K562 (cell line): ENCODE data around the gene LBHD1. TPM values are rescaled to one million over a fixed set of nuclear protein-coding genes. Genes with fewer than 3 reads are reported as not detected.
A peak's percentile ranks its signal among the peaks of the same experiment; 100 is the strongest.

Experiments used
- ATAC-seq: fragments of 200-7000 bp; cut with Tn5 transposase; 3 replicates; pipeline ENCODE4 v1.9.1; 2020; ENCODE audit warnings: moderate library complexity
- BruUV-seq: library from RNA; stranded (reverse); fragments of 400-500 nt; replicated peaks from 2 replicates; lab custom pipeline; 2021; lab: Mats Ljungman, UMichigan
- CTCF ChIA-PET: fragments of 300-600 bp; formaldehyde crosslinking; extraction: SDS; loops from one replicate; lab custom pipeline; 2021; ENCODE audit warnings: low intra/inter-chr PET ratio; lab: Yijun Ruan, JAX
- POLR2A ChIA-PET: fragments of 300-600, 350-650 bp; sonication (Branson Sonifier 250); formaldehyde crosslinking; extraction: SDS; loops from one replicate; lab custom pipeline; 2021; ENCODE audit warnings: antibody characterized with exemption, inconsistent platforms; lab: Yijun Ruan, JAX
- DNase-seq, 4 experiments: peaks; one replicate each; pipeline versions ENCODE4 v3.0.0 to v3.0.0-alpha.2; 2011 to 2018; ENCODE audit warnings: low spot score in 3 of 4, mixed read lengths in 3 of 4; ENCODE audit errors: extremely low read depth in 1 of 4
- FAIRE-seq: peaks from 2 replicates; lab custom pipeline; 2011; peaks lifted over from hg19 to GRCh38; lab: Jason Lieb, UNC
- H2AFZ ChIP-seq: 2 replicates; pipeline ENCODE4 v1.6.0; 2011; ENCODE audit warnings: low read depth, low read length, control low read depth, inconsistent platforms
- H3K27ac ChIP-seq: fragments of 200-600 bp; 3 replicates; pipeline ENCODE4 v1.8.0; 2011; ENCODE audit warnings: low read depth, mild to moderate bottlenecking, control low read depth, inconsistent platforms, low read length, moderate library complexity, mixed read lengths; ENCODE audit errors: extremely low read depth
- H3K27me3 ChIP-seq, 2 experiments: fragments of 300-600 bp in 1 of 2; 2 replicates in 1 of 2; 3 replicates in 1 of 2; pipeline versions ENCODE4 v1.6.0 to v1.8.0; 2011; ENCODE audit warnings: inconsistent platforms in 2 of 2, low read length in 2 of 2, mild to moderate bottlenecking in 1 of 2, mixed read lengths in 1 of 2, moderate library complexity in 1 of 2; ENCODE audit not compliant: control insufficient read depth in 2 of 2, insufficient read depth in 2 of 2
- H3K36me3 ChIP-seq: fragments of 300-600 bp; 3 replicates; pipeline ENCODE4 v1.8.0; 2011; ENCODE audit warnings: mild to moderate bottlenecking, low read length, inconsistent platforms; ENCODE audit not compliant: control insufficient read depth, insufficient read depth
- H3K4me1 ChIP-seq, 2 experiments: fragments of 200-600 bp in 1 of 2; replicated peaks in 1 of 2; 2 replicates in 1 of 2; 3 replicates in 1 of 2; pipeline versions ENCODE4 v1.5.1 to v1.8.0; 2011; ENCODE audit warnings: inconsistent platforms in 2 of 2, low read length in 2 of 2, mild to moderate bottlenecking in 1 of 2, mixed read lengths in 1 of 2, moderate library complexity in 1 of 2; ENCODE audit not compliant: control insufficient read depth in 2 of 2, insufficient read depth in 2 of 2
- H3K4me2 ChIP-seq: 2 replicates; pipeline ENCODE4 v1.6.1; 2011; ENCODE audit warnings: low read length, control low read depth, inconsistent platforms, mixed read lengths; ENCODE audit not compliant: insufficient read depth
- H3K4me3 ChIP-seq: fragments of 200-600 bp; sonication (generic), shearing (Covaris generic); 2 replicates; pipeline ENCODE4 v1.5.1; 2016; ENCODE audit warnings: control low read depth, inconsistent platforms
- H3K79me2 ChIP-seq: fragments of 200-600 bp; 3 replicates; pipeline ENCODE4 v1.8.0; 2011; ENCODE audit warnings: low read length, inconsistent platforms; ENCODE audit not compliant: control insufficient read depth, insufficient read depth
- H3K9ac ChIP-seq, 2 experiments: 2 replicates each; pipeline versions ENCODE4 v1.6.0 to v1.6.1; 2011; ENCODE audit warnings: low read depth in 2 of 2, low read length in 2 of 2, control low read depth in 1 of 2, inconsistent platforms in 1 of 2, mild to moderate bottlenecking in 1 of 2, mixed read lengths in 1 of 2; ENCODE audit not compliant: insufficient read depth in 1 of 2
- H3K9me1 ChIP-seq: one replicate; pipeline ENCODE4 v1.6.0; 2011; ENCODE audit warnings: inconsistent platforms, mild to moderate bottlenecking, low read length, moderate library complexity; ENCODE audit not compliant: control insufficient read depth, insufficient read depth
- H3K9me3 ChIP-seq: replicated peaks from 2 replicates; pipeline ENCODE4 v1.5.1; 2011; ENCODE audit warnings: low read depth, low read length, inconsistent platforms; ENCODE audit not compliant: control insufficient read depth, insufficient read depth
- H4K20me1 ChIP-seq: replicated peaks from 2 replicates; pipeline ENCODE4 v1.6.1; 2011; ENCODE audit warnings: low read length, inconsistent platforms, mixed read lengths; ENCODE audit not compliant: control insufficient read depth, insufficient read depth
- CCAR2 ChIP-seq: fragments of 200-400 bp; formaldehyde crosslinking; IDR thresholded peaks from 2 replicates; pipeline ENCODE4 v1.6.1; 2017; ENCODE audit warnings: mild to moderate bottlenecking, low read depth, low read length
- ESRRA ChIP-seq: fragments of 450-650 bp; IDR thresholded peaks from 2 replicates; pipeline ENCODE4 v1.6.1; 2014; ENCODE audit warnings: low read depth, mild to moderate bottlenecking, moderate library complexity, borderline replicate concordance
- NR2C1 ChIP-seq, 2 experiments: fragments of 450-650 bp; IDR thresholded peaks; 2 replicates each; pipeline ENCODE4 v1.6.1; 2017; ENCODE audit warnings: mild to moderate bottlenecking in 2 of 2, antibody characterized with exemption in 1 of 2, inconsistent platforms in 1 of 2, missing compliant biosample characterization in 1 of 2, missing genetic modification characterization in 1 of 2
- SMARCE1 ChIP-seq: fragments of 450-650 bp; IDR thresholded peaks from 2 replicates; pipeline ENCODE4 v1.7.1; 2016; ENCODE audit warnings: mild to moderate bottlenecking
- ZNF707 ChIP-seq: fragments of 250-450 bp; sonication (Bioruptor Pico); conservative IDR thresholded peaks from 2 replicates; pipeline ENCODE4 v1.8.0; 2022; ENCODE audit warnings: inconsistent platforms, mild to moderate bottlenecking, moderate library complexity
- WGBS: fragments of 100-300 bp; shearing (Covaris generic); methylation state at CpG from one replicate; pipeline ENCODE4 v1.1.6; 2016; ENCODE audit warnings: low coverage, mixed read lengths; ENCODE audit not compliant: insufficient coverage; ENCODE audit errors: missing lambda C conversion rate; 5-methylcytosine and 5-hydroxymethylcytosine counted together
- in situ Hi-C: fragments of 300-500 bp; cut with MboI; formaldehyde crosslinking; loops from 4 replicates; pipeline ENCODE4 v1.15.0; 2018; ENCODE audit warnings: inconsistent platforms, mixed read lengths
- intact Hi-C: fragments of 100-400 bp; cut with micrococcal nuclease; formaldehyde crosslinking; loops from 2 replicates; pipeline ENCODE4 v1.14.2; 2022
- polyA plus RNA-seq, 8 experiments: library from polyadenylated mRNA; depleted of rRNA in 4 of 8; stranded (reverse) in 5 of 8; unstranded in 3 of 8; fragments of >200 nt; fragmentation: Nextera tagmentation in 2 of 8; fragmentation: Illumina TruSeq in 1 of 8; extraction: Ambion mirVana in 2 of 8; extraction: Trizol in 1 of 8; gene quantifications; 2 replicates each; pipeline versions ENCODE4 v1.2.1 to v1.2.3, GENCODE V29; 2011 to 2014; ENCODE audit warnings: inconsistent platforms in 1 of 8, missing spikeins in 1 of 8
- total RNA-seq, 7 experiments: library from RNA; depleted of rRNA in 6 of 7; stranded (reverse); fragments of >200 nt in 6 of 7; fragmentation: Illumina TruSeq in 2 of 7; extraction: Trizol in 2 of 7; gene quantifications; 2 replicates each; pipeline versions ENCODE4 v1.2.1 to v1.2.3, GENCODE V29; 2011 to 2021; ENCODE audit warnings: low replicate concordance in 1 of 7
- TF ChIP-seq, protein P1 (sequence below): sonication (generic); formaldehyde crosslinking; IDR thresholded peaks from 2 replicates; pipeline ENCODE4 v1.8.1; 2023; ENCODE audit warnings: mild to moderate bottlenecking, missing genetic modification reagents
- TF ChIP-seq, protein P2 (sequence below): sonication (generic); formaldehyde crosslinking; IDR thresholded peaks from 2 replicates; pipeline ENCODE4 v1.8.0; 2022; ENCODE audit warnings: mild to moderate bottlenecking, missing genetic modification reagents
- TF ChIP-seq, protein P3 (sequence below): fragments of 250-450 bp; sonication (Bioruptor Pico); IDR thresholded peaks from 2 replicates; pipeline ENCODE4 v1.8.0; 2022; ENCODE audit warnings: moderate library complexity, mild to moderate bottlenecking, inconsistent platforms
- TF ChIP-seq, protein P4 (sequence below): fragments of 450-650 bp; formaldehyde crosslinking; IDR thresholded peaks from 2 replicates; pipeline ENCODE4 v1.4.0; 2020; ENCODE audit warnings: mild to moderate bottlenecking, moderate library complexity
- TF ChIP-seq, protein P5 (sequence below): fragments of 450-650 bp; formaldehyde crosslinking; IDR thresholded peaks from 2 replicates; pipeline ENCODE4 v1.4.0; 2020; ENCODE audit warnings: mild to moderate bottlenecking
- TF ChIP-seq, protein P6 (sequence below): fragments of 250-450 bp; sonication (Bioruptor Pico); IDR thresholded peaks from 2 replicates; pipeline ENCODE4 v1.8.0; 2022; ENCODE audit warnings: inconsistent platforms

The LBHD1 gene
- total and polyA plus RNA-seq, 9 of the 15 experiments (the other 6 are each of a cell fraction or from before 2014, with no cell fraction given), result 2.6 to 28.0 (median 12.5) TPM

DNA sequence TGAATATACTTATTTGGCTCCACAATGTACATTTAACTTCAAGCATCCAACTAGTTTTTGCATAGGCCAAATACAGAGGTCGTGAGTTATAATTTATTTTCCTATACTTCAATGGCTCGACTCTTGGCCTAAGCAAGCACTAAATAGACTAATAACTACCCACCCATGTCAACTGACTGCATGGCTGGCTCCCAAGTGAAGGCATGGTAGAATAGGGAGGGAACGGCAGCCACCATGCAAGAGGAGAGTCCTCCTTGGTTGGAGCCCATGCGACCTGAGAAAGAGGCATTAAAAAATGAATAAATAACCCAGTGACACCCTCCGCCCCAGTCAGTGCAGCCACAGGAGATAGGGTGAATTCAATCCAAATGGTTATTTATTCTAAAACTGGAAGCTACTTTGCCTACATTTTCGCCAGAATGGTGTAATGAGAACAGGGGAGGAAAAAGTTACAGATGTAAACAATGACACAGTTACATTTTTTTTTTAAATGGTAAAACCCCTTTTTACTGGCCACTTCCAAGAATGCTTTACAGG, 40.3 kb upstream of the LBHD1 start (continued):
- TF ChIP-seq, protein P1, sequence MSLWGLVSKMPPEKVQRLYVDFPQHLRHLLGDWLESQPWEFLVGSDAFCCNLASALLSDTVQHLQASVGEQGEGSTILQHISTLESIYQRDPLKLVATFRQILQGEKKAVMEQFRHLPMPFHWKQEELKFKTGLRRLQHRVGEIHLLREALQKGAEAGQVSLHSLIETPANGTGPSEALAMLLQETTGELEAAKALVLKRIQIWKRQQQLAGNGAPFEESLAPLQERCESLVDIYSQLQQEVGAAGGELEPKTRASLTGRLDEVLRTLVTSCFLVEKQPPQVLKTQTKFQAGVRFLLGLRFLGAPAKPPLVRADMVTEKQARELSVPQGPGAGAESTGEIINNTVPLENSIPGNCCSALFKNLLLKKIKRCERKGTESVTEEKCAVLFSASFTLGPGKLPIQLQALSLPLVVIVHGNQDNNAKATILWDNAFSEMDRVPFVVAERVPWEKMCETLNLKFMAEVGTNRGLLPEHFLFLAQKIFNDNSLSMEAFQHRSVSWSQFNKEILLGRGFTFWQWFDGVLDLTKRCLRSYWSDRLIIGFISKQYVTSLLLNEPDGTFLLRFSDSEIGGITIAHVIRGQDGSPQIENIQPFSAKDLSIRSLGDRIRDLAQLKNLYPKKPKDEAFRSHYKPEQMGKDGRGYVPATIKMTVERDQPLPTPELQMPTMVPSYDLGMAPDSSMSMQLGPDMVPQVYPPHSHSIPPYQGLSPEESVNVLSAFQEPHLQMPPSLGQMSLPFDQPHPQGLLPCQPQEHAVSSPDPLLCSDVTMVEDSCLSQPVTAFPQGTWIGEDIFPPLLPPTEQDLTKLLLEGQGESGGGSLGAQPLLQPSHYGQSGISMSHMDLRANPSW (CRISPR knock-in tag), result no peak
- TF ChIP-seq ZNF707 (CRISPR knock-in tag), result no peak

DNA sequence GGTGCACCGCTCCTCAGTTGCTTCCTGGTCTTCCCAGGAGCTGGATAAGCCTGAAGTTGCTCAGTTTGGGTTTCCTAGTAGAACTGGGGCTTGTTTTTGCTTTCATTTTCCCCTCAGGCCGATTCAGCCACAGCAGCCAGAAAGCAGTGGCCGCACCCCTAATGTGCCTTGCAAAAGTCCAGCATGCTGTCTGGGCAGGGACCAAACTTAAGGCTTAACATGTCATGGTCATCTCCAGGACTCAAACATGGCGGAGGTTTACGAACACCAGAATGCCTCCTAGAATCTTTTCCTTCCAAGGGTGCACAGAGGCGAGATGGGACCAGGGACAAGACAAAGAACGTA, 37.9 kb upstream of the LBHD1 start:
- ChIA-PET CTCF (no interaction called here), POLR2A (interaction anchor here (0.6 to 1.4 kb wide), 4 partner anchors 13 to 135 kb away, joined by 3 to 4 read pairs (median 3); partner anchors contain the start of gene GANAB)
- H3K9me3 ChIP-seq, result no peaks in the 10 kb centered on the region
- H3K9ac ChIP-seq, result no peak overlapping the region
- FAIRE-seq (no peak), DNase-seq (no peak), ATAC-seq (no peak)
- no peaks in the 10 kb centered on the region for H3K27me3 ChIP-seq
- no peak overlapping the region for H3K4me3 ChIP-seq
- H2AFZ ChIP-seq, result no peak overlapping the region
- peak overlapping the region; percentile 15; the same call in 1 of the 3 replicates for H3K27ac ChIP-seq
- 96% methylated on average over 6 of the region's 7 CpGs for WGBS
- peaks cover 2% of the 10 kb centered on the region for H3K9me1 ChIP-seq
- no peak overlapping the region for H3K4me2 ChIP-seq
- intact Hi-C loops, result no loop called here
- H3K36me3 ChIP-seq, result peaks cover 80% of the 10 kb centered on the region
- BruUV-seq, result no TSS peak
- H3K4me1 ChIP-seq, result peaks cover 38 to 46% of the 10 kb centered on the region in 2 experiments
- in situ Hi-C loops, result no loop called here
- H4K20me1 ChIP-seq, result peaks cover 7% of the 10 kb centered on the region
- peaks cover 24% of the 10 kb centered on the region for H3K79me2 ChIP-seq
- TF ChIP-seq, protein P2, sequence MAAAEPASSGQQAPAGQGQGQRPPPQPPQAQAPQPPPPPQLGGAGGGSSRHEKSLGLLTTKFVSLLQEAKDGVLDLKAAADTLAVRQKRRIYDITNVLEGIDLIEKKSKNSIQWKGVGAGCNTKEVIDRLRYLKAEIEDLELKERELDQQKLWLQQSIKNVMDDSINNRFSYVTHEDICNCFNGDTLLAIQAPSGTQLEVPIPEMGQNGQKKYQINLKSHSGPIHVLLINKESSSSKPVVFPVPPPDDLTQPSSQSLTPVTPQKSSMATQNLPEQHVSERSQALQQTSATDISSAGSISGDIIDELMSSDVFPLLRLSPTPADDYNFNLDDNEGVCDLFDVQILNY (CRISPR knock-in tag), result no peak
- TF ChIP-seq, protein P3, sequence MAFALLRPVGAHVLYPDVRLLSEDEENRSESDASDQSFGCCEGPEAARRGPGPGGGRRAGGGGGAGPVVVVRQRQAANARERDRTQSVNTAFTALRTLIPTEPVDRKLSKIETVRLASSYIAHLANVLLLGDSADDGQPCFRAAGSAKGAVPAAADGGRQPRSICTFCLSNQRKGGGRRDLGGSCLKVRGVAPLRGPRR (CRISPR knock-in tag), result no peak
- TF ChIP-seq NR2C1 (IDR thresholded peaks at IDR 0.05) (no peak), NR2C1 (tag; IDR thresholded peaks at IDR 0.05) (no peak), CCAR2 (no peak), SMARCE1 (no peak), ESRRA (no peak)
- TF ChIP-seq, protein P4, sequence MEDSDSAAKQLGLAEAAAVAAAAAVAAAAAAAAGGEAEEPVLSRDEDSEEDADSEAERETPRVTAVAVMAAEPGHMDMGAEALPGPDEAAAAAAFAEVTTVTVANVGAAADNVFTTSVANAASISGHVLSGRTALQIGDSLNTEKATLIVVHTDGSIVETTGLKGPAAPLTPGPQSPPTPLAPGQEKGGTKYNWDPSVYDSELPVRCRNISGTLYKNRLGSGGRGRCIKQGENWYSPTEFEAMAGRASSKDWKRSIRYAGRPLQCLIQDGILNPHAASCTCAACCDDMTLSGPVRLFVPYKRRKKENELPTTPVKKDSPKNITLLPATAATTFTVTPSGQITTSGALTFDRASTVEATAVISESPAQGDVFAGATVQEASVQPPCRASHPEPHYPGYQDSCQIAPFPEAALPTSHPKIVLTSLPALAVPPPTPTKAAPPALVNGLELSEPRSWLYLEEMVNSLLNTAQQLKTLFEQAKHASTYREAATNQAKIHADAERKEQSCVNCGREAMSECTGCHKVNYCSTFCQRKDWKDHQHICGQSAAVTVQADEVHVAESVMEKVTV, result no peak
- TF ChIP-seq, protein P5, sequence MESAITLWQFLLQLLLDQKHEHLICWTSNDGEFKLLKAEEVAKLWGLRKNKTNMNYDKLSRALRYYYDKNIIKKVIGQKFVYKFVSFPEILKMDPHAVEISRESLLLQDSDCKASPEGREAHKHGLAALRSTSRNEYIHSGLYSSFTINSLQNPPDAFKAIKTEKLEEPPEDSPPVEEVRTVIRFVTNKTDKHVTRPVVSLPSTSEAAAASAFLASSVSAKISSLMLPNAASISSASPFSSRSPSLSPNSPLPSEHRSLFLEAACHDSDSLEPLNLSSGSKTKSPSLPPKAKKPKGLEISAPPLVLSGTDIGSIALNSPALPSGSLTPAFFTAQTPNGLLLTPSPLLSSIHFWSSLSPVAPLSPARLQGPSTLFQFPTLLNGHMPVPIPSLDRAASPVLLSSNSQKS (CRISPR knock-in tag), result no peak
- TF ChIP-seq, protein P6, sequence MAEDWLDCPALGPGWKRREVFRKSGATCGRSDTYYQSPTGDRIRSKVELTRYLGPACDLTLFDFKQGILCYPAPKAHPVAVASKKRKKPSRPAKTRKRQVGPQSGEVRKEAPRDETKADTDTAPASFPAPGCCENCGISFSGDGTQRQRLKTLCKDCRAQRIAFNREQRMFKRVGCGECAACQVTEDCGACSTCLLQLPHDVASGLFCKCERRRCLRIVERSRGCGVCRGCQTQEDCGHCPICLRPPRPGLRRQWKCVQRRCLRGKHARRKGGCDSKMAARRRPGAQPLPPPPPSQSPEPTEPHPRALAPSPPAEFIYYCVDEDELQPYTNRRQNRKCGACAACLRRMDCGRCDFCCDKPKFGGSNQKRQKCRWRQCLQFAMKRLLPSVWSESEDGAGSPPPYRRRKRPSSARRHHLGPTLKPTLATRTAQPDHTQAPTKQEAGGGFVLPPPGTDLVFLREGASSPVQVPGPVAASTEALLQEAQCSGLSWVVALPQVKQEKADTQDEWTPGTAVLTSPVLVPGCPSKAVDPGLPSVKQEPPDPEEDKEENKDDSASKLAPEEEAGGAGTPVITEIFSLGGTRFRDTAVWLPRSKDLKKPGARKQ (CRISPR knock-in tag), result no peak
